Measurements from ENCODE around the gene IL1RAPL1.

The IL1RAPL1 gene

GRCh38 chrX:29643181-29643580, 1055.9 kb downstream of the IL1RAPL1 start:
- Histone ChIP-seq H3K4me2 (ENCODE audit: low read depth, low read length, poor library complexity, severe bottlenecking) (no peak overlapping the region), H4K20me1 (ENCODE audit: insufficient read depth, low read length, poor library complexity, severe bottlenecking) (no peaks in the 10 kb centered on the region), H3K36me3 (ENCODE audit: insufficient read depth, low read length) (no peaks in the 10 kb centered on the region), H3K79me2 (ENCODE audit: insufficient read depth, low read length) (no peaks in the 10 kb centered on the region), H3K9me2 (replicated peaks; ENCODE audit: low read depth, low read length) (no peaks in the 10 kb centered on the region), H3K4me1 (ENCODE audit: insufficient read depth, low read length, poor library complexity, severe bottlenecking) (no peaks in the 10 kb centered on the region), H2AFZ (ENCODE audit: low read length) (no peak overlapping the region), H3K9ac (ENCODE audit: low read depth, low read length, poor library complexity, severe bottlenecking) (no peak overlapping the region), H3F3A (ENCODE audit: low read depth) (no peaks in the 10 kb centered on the region), H3K9me3 (ENCODE audit: insufficient read depth, low read depth, low read length) (no peaks in the 10 kb centered on the region), H3K4me3 (ENCODE audit: low read length, poor library complexity, severe bottlenecking) (no peak overlapping the region), H3K27me3 (ENCODE audit: insufficient read depth, low read length, poor library complexity, severe bottlenecking) (no peaks in the 10 kb centered on the region)
- TF ChIP-seq CTCF (conservative IDR thresholded peaks at IDR 0.05; ENCODE audit: low read length) (no peak), EZH2phosphoT487 (IDR thresholded peaks at IDR 0.05; ENCODE audit: borderline replicate concordance) (no peak)

GRCh38 chrX:29648161-29648560, 1060.9 kb downstream of the IL1RAPL1 start:
- H3K9me3 ChIP-seq (ENCODE audit: insufficient read depth, low read depth, low read length), result no peaks in the 10 kb centered on the region
- H3K36me3 ChIP-seq (ENCODE audit: insufficient read depth, low read length), result no peaks in the 10 kb centered on the region
- no peak overlapping the region for H3K9ac ChIP-seq (ENCODE audit: low read depth, low read length, poor library complexity, severe bottlenecking)
- H3K4me3 ChIP-seq (ENCODE audit: low read length, poor library complexity, severe bottlenecking), result no peak overlapping the region
- TF ChIP-seq EZH2phosphoT487 (IDR thresholded peaks at IDR 0.05; ENCODE audit: borderline replicate concordance) (no peak), CTCF (conservative IDR thresholded peaks at IDR 0.05; ENCODE audit: low read length) (no peak)
- H3K4me2 ChIP-seq (ENCODE audit: low read depth, low read length, poor library complexity, severe bottlenecking), result no peak overlapping the region
- no peaks in the 10 kb centered on the region for H4K20me1 ChIP-seq (ENCODE audit: insufficient read depth, low read length, poor library complexity, severe bottlenecking)
- no peaks in the 10 kb centered on the region for H3K9me2 ChIP-seq (replicated peaks; ENCODE audit: low read depth, low read length)
- H3F3A ChIP-seq (ENCODE audit: low read depth), result no peaks in the 10 kb centered on the region
- no peaks in the 10 kb centered on the region for H3K27me3 ChIP-seq (ENCODE audit: insufficient read depth, low read length, poor library complexity, severe bottlenecking)
- no peaks in the 10 kb centered on the region for H3K4me1 ChIP-seq (ENCODE audit: insufficient read depth, low read length, poor library complexity, severe bottlenecking)
- H3K79me2 ChIP-seq (ENCODE audit: insufficient read depth, low read length), result no peaks in the 10 kb centered on the region
- no peak overlapping the region for H2AFZ ChIP-seq (ENCODE audit: low read length)

GRCh38 chrX:29652484-29652883, 1065.2 kb downstream of the IL1RAPL1 start:
- H3K9ac ChIP-seq (ENCODE audit: low read depth, low read length, poor library complexity, severe bottlenecking), result no peak overlapping the region
- H3K4me2 ChIP-seq (ENCODE audit: low read depth, low read length, poor library complexity, severe bottlenecking), result no peak overlapping the region

More at GRCh38 chrX:29652484-29652883, 1065.2 kb downstream of the IL1RAPL1 start:
- no peak overlapping the region for H2AFZ ChIP-seq (ENCODE audit: low read length)
- H3F3A ChIP-seq (ENCODE audit: low read depth), result no peaks in the 10 kb centered on the region
- H4K20me1 ChIP-seq (ENCODE audit: insufficient read depth, low read length, poor library complexity, severe bottlenecking), result no peaks in the 10 kb centered on the region
- H3K9me3 ChIP-seq (ENCODE audit: insufficient read depth, low read depth, low read length), result no peaks in the 10 kb centered on the region
- no peaks in the 10 kb centered on the region for H3K36me3 ChIP-seq (ENCODE audit: insufficient read depth, low read length)
- no peaks in the 10 kb centered on the region for H3K27me3 ChIP-seq (ENCODE audit: insufficient read depth, low read length, poor library complexity, severe bottlenecking)
- H3K4me1 ChIP-seq (ENCODE audit: insufficient read depth, low read length, poor library complexity, severe bottlenecking), result no peaks in the 10 kb centered on the region
- no peaks in the 10 kb centered on the region for H3K79me2 ChIP-seq (ENCODE audit: insufficient read depth, low read length)
- H3K9me2 ChIP-seq (replicated peaks; ENCODE audit: low read depth, low read length), result no peaks in the 10 kb centered on the region
- TF ChIP-seq EZH2phosphoT487 (IDR thresholded peaks at IDR 0.05; ENCODE audit: borderline replicate concordance), result no peak
- TF ChIP-seq CTCF (conservative IDR thresholded peaks at IDR 0.05; ENCODE audit: low read length), result no peak
- H3K4me3 ChIP-seq (ENCODE audit: low read length, poor library complexity, severe bottlenecking), result no peak overlapping the region
